ENCODE measurements around the gene KRTAP4-4.
"Not testable (repeated sequence)": the region's sequence is repeated elsewhere in the genome, so short reads cannot be mapped to it uniquely, and the experiment has no call there.

Gene KRTAP4-4

GRCh38 chr17:41131979-41132378 lies 28.6 kb downstream of the KRTAP4-4 start:
- H3K27ac ChIP-seq: no peak overlapping the region
- no peak for TF ChIP-seq ZFX (IDR thresholded peaks at IDR 0.05; ENCODE audit: borderline replicate concordance)
- no peak for TF ChIP-seq CTCF (IDR thresholded peaks at IDR 0.05)

DNA sequence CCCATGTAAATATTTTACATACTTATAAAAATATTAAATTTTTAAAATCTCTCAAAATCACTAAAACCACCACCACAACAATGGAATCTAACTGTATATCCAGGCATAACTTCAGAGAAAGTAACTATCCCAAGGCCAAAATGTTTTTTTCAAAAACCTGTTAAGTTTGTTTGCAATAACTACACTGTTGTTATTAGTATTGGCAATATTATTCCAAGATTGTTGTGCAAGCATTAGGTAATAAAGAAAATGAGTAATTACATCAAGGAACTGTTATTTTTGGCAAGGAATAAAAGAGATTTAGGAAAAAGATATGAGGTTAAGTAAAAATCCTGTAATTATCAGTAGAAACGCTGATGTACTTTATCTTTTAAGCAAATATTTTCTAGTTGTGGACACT lies 33.2 kb downstream of the KRTAP4-4 start:
- TF ChIP-seq ZFX (IDR thresholded peaks at IDR 0.05; ENCODE audit: borderline replicate concordance) (no peak), CTCF (IDR thresholded peaks at IDR 0.05) (no peak)
- no peak overlapping the region for H3K27ac ChIP-seq

DNA sequence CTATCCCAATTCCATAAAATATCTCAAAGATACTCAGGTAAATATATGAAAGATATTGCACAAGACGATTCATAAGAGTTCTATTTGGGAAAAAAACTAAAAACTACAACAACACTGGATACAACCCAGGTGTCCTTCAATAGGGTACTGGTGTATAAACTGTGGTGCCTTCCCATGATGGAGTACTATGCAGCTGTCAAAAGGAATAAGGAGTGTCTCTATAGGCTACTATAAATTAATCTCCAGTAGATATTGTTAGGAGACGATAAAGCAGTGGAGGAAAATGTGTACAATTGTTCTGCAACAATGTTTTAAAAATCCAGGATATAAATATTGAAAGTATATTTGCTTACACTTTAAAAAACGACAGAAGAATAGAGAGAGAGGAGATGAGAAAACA lies 34.1 kb downstream of the KRTAP4-4 start:
- H3K27ac ChIP-seq: no peak overlapping the region
- TF ChIP-seq ZFX (IDR thresholded peaks at IDR 0.05; ENCODE audit: borderline replicate concordance) (no peak), CTCF (IDR thresholded peaks at IDR 0.05) (no peak)

- TF ChIP-seq ZFX (IDR thresholded peaks at IDR 0.05; ENCODE audit: borderline replicate concordance) (no peak), CTCF (IDR thresholded peaks at IDR 0.05) (no peak)
Observed at GRCh38 chr17:41125064-41125463, 35.5 kb downstream of the KRTAP4-4 start.

GRCh38 chr17:41123991-41124371 lies 36.6 kb downstream of the KRTAP4-4 start, which contains the start of gene KRTAP4-12:
KRTAP4-12 (minus strand) TSS chr17:41124182; CDS start chr17:41124122, 60 bp downstream.
- H3K27ac ChIP-seq: not testable (repeated sequence)

More at GRCh38 chr17:41125064-41125463, 35.5 kb downstream of the KRTAP4-4 start:
- H3K27ac ChIP-seq: no peak overlapping the region

GRCh38 chr17:41123292-41123990 lies 37.1 kb downstream of the KRTAP4-4 start:
- not testable (repeated sequence) for H3K27ac ChIP-seq

- H3K27ac ChIP-seq: no peak overlapping the region
- TF ChIP-seq CTCF (IDR thresholded peaks at IDR 0.05): no peak
- TF ChIP-seq ZFX (IDR thresholded peaks at IDR 0.05; ENCODE audit: borderline replicate concordance): no peak
Observed at GRCh38 chr17:41121742-41122141, 38.8 kb downstream of the KRTAP4-4 start.

DNA sequence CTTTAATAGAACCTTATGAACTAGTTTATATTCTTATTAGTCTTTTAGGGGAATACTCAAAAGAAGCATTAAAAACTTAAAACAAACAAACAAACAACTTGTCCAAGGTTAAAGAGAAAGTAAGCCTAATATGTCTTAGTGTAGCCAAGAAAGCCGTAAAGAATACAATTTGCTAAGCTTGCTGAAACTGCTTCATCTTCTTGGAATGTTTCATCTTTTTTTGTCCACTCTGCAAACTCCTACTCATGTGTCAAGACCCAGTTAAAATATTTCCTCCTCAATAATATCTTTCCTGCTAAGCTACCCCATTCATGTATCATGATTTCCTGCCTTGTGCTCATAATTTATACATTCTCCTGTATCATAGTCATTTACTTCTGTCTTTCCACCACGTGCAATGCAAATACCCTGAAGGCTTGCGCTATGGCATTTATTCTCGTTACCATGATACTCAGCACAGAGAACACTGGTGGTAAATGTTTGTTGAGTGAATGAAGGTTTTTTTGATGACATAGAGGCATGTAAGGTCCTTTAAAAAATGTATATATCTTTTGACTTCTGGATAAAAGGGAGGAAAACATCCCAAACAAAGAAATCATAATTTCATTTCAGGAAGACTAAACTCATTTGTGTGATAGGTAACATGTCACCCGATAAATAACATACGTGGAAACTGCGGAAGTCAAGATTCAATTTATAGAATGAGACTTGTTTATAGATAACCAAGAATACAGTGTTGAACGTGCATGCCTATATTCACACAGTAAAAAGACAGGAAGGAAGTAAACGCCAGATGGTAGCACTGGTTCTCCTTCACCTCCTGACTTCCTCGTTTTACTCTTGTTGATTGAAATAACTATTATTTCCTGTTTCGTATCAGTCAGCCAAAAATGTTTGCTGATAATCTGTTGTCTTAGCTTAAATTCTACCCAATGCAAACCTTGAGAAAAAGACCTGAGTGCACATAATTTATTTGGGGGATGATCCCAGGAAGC lies 40.6 kb downstream of the KRTAP4-4 start:
- H3K27ac ChIP-seq: not testable (repeated sequence)

All from 22Rv1 (cell line).